ENCODE measurements around the gene CNIH3.
"Not testable (repeated sequence)": the region's sequence is repeated elsewhere in the genome, so short reads cannot be mapped to it uniquely, and the experiment has no call there.

DNA sequence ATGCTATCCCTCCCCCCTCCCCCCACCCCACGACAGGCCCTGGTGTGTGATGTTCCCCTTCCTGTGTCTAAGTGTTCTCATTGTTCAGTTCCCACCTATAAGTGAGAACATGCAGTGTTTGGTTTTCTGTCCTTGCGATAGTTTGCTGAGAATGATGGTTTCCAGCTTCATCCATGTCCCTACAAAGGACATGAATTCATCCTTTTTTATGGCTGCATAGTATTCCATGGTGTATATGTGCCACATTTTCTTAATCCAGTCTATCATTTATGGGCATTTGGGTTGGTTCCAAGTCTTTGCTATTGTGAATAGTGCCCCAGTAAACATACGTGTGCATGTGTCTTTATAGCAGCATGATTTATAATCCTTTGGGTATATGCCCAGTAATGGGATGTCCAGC lies 70.0 kb downstream of the CNIH3 start:
- not testable (repeated sequence) for TF ChIP-seq CTCF (IDR thresholded peaks at IDR 0.05; ENCODE audit: borderline replicate concordance, extremely low read depth, low read length, poor library complexity, severe bottlenecking); EZH2 (IDR thresholded peaks at IDR 0.05; ENCODE audit: borderline replicate concordance, low read depth, low read length, severe bottlenecking)

All from DND-41 (cell line).